HCT116 (cell line): ENCODE measurements around the gene TOP2B.

Experiments
- CEBPB ChIP-seq: IDR thresholded peaks from 2 replicates; pipeline ENCODE4 v1.6.1; 2012; ENCODE audit warnings: low read depth
- CTCF ChIP-seq, 3 experiments: fragments of 200-600 bp in 1 of 3; sonication (generic) in 1 of 3; IDR thresholded peaks in 2 of 3; conservative IDR thresholded peaks in 1 of 3; 2 replicates each; pipeline ENCODE4 v1.5.1; 2012 to 2017; ENCODE audit warnings: low read depth in 2 of 3, low read length in 2 of 3, antibody characterized with exemption in 1 of 3, borderline replicate concordance in 1 of 3, control low read depth in 1 of 3, mild to moderate bottlenecking in 1 of 3, mixed read lengths in 1 of 3, mixed run types in 1 of 3, moderate library complexity in 1 of 3; ENCODE audit not compliant: insufficient read depth in 1 of 3
- EZH2 ChIP-seq: fragments of 200-600 bp; sonication (generic); IDR thresholded peaks from 2 replicates; pipeline ENCODE4 v1.6.1; 2017; ENCODE audit warnings: antibody characterized with exemption, mixed run types
- EZH2phosphoT487 ChIP-seq: fragments of 200-600 bp; IDR thresholded peaks from 2 replicates; pipeline ENCODE4 v1.6.1; 2018; ENCODE audit warnings: antibody characterized with exemption, borderline replicate concordance
- JUND ChIP-seq: IDR thresholded peaks from 2 replicates; pipeline ENCODE4 v1.6.1; 2012
- POLR2A ChIP-seq: IDR thresholded peaks from 2 replicates; pipeline ENCODE4 v1.7.0; 2011; ENCODE audit warnings: borderline replicate concordance; ENCODE audit not compliant: insufficient read depth, insufficient read length; ENCODE audit errors: extremely low read depth
- POLR2AphosphoS5 ChIP-seq: IDR thresholded peaks from 2 replicates; pipeline ENCODE4 v1.6.1; 2011; ENCODE audit warnings: mild to moderate bottlenecking, low read depth, low read length, moderate library complexity
- REST ChIP-seq: IDR thresholded peaks from 2 replicates; pipeline ENCODE4 v1.6.1; 2012; ENCODE audit warnings: low read depth
- SRF ChIP-seq: IDR thresholded peaks from 2 replicates; pipeline ENCODE4 v1.6.1; 2012; ENCODE audit warnings: low read depth
- ZNF274 ChIP-seq: fragments of 200-500 bp; sonication (Bioruptor generic); IDR thresholded peaks from 2 replicates; pipeline ENCODE4 v1.6.1; 2014; ENCODE audit warnings: mild to moderate bottlenecking, low read depth, low read length, inconsistent platforms

- TF ChIP-seq EZH2phosphoT487 (no peak), REST (no peak), JUND (no peak), CTCF (IDR thresholded peaks at IDR 0.05 in 2 of 3, conservative IDR thresholded peaks at IDR 0.05 in 1 of 3; ENCODE audit: borderline replicate concordance in 1 of 3, insufficient read depth in 1 of 3, low read depth in 2 of 3, low read length in 2 of 3) (no peak), POLR2A (no peak), ZNF274 (no peak), CEBPB (no peak), POLR2AphosphoS5 (no peak), SRF (no peak), EZH2 (no peak)
Measured at GRCh38 chr3:25673738-25674298, 9.1 kb upstream of the TOP2B start.
